ENCODE data around the gene ZNF235.
A peak's percentile ranks its signal among the peaks of the same experiment; 100 is the strongest.

Gene ZNF235

DNA sequence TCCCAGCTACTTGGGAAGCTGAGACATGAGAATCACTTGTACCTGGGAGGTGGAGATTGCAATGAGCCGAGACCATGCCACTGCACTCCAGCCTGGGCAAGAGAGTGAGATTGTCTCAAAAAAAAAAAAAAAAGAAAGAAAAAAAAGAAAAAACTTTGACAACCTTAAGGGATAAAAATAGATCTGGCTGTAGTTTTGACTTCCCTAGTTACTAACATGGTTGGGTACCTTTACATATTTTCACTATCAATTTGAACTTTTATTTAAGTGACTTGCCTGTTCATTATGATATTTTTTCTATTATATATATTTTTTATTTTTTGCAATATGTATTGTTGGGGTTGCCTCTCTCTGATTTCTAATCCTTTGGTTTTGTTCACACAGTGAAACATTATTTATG lies 8.4 kb upstream of the ZNF235 start:
- no peak for DNase-seq (ENCODE audit: low spot score)
- TF ChIP-seq, protein P1, sequence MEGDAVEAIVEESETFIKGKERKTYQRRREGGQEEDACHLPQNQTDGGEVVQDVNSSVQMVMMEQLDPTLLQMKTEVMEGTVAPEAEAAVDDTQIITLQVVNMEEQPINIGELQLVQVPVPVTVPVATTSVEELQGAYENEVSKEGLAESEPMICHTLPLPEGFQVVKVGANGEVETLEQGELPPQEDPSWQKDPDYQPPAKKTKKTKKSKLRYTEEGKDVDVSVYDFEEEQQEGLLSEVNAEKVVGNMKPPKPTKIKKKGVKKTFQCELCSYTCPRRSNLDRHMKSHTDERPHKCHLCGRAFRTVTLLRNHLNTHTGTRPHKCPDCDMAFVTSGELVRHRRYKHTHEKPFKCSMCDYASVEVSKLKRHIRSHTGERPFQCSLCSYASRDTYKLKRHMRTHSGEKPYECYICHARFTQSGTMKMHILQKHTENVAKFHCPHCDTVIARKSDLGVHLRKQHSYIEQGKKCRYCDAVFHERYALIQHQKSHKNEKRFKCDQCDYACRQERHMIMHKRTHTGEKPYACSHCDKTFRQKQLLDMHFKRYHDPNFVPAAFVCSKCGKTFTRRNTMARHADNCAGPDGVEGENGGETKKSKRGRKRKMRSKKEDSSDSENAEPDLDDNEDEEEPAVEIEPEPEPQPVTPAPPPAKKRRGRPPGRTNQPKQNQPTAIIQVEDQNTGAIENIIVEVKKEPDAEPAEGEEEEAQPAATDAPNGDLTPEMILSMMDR (IDR thresholded peaks at IDR 0.05), result no peak
- H3K4me3 ChIP-seq, result no peak overlapping the region
- H3K27ac ChIP-seq, result no peak overlapping the region

DNA sequence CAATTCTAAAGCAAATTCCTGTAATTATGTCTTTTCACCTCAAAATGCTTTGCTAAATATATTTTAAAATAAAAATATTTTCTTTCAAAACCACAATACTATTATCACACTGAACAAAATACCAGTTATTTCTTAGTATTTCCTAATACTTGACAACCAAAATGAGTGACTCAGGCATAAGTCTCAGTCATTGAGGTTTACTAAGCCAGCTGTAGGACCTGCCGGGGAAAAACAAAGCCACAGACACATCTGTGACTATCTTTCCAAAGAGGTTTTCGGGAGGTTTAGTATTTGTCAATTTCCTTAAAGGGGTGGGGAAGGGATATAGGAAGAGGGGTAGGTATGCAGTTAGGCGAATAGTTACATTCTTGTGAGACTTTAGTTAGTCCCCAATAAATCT lies 3.2 kb upstream of the ZNF235 start:
- TF ChIP-seq, protein P1 (IDR thresholded peaks at IDR 0.05), result no peak
- no peak for DNase-seq (ENCODE audit: low spot score)
- Histone ChIP-seq H3K4me3 (no peak overlapping the region), H3K27ac (no peak overlapping the region)

DNA sequence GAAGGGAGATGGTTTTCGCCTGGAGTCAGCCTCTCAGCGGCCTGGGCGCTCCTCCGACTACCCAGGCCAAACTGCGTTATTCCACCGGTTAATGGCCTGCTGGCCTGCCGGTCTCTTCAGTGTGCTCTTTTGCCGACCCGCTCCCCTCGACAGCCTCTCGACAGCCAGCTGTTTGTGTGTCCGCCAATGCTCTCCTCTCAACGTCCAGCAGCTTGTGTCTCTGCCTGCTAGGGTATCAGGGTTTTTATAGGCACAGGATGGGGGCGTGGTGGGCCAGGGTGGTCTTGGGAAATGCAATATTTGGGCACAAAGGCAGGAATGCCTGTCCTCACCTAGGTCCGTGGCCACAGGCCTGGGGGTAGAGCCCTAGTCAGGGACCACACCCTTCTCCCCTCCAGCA lies 1.5 kb upstream of the ZNF235 start:
- Histone ChIP-seq H3K4me3 (no peak overlapping the region), H3K27ac (no peak overlapping the region)
- TF ChIP-seq, protein P1 (IDR thresholded peaks at IDR 0.05), result no peak
- DNase-seq (ENCODE audit: low spot score), result no peak

DNA sequence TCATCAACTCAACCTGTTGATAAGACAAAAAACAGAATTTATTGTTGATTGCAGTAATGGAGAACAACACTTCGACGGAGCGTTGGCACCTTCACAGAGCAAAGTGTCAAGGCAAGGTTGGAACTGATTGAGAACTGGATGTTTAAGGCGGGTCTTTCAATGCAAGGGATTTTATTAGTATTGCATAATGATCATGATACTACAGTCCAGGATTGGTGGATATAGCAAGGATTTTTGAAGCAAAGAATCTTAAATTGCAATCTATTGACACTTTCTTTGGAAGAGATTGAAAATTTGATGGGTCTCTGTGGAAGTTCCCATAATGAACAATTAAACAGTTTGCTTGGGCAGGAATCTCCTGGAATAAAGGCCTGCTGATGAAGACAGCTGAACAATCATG lies 632 bp upstream of the ZNF235 start:
- no peak for DNase-seq (ENCODE audit: low spot score)
- H3K27ac ChIP-seq, result no peak overlapping the region
- H3K4me3 ChIP-seq, result peak overlapping the region; percentile 87
- TF ChIP-seq, protein P1 (IDR thresholded peaks at IDR 0.05), result no peak

DNA sequence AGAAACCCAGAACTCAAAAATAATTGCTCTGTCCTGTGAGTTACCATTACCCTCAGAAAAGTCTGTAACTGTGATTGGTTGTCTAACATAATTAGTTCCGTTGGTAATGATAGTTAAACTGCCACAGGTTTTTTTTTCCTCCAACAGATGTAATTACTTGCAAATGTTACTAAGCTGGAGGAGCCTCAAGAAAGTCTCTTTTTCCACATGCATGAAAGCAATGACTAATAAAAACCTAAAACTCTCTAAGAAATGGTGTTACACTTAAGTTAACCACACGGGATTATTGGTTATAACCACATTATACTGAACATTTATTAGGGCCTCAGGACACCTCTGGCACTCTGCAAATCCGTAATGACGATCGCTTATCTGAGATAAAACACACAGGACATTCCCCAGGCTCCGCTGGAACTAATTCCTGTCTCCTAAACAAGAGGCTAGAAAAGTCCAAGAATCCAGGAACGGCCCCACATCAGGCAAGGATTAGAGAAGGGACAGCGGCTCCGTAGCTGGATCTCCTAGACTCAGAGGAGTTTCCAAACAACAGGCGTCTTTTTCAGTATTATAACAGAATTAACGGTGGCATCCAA lies 753 bp downstream of the ZNF235 start:
- Histone ChIP-seq H3K27ac (peak overlapping the region; percentile 57 to 90), H3K4me3 (peak overlapping the region; percentile 87)
- DNase-seq (ENCODE audit: low spot score), result no peak
- TF ChIP-seq, protein P1 (IDR thresholded peaks at IDR 0.05), result no peak

DNA sequence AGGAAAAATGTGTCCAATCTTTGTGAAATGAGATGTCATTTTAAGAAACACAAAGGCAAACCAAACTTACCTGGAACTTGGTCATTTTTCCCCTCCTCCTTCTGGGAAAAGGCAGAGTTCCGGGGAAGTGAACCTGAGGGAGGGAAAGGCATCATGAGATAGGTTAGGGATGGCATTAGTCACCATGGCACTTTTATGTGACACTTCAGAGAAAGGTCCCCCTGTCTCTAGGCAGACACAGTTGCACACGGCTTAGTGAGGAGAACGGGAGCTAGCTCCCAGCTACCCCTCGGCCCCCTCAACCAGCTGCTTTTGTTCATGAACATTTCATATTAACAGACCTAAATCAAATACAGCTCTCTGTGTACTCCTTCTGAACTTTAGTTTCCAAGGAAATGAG lies 1.5 kb downstream of the ZNF235 start:
- DNase-seq (ENCODE audit: low spot score), result no peak
- TF ChIP-seq, protein P1 (IDR thresholded peaks at IDR 0.05), result no peak
- Histone ChIP-seq H3K4me3 (no peak overlapping the region), H3K27ac (no peak overlapping the region)

DNA sequence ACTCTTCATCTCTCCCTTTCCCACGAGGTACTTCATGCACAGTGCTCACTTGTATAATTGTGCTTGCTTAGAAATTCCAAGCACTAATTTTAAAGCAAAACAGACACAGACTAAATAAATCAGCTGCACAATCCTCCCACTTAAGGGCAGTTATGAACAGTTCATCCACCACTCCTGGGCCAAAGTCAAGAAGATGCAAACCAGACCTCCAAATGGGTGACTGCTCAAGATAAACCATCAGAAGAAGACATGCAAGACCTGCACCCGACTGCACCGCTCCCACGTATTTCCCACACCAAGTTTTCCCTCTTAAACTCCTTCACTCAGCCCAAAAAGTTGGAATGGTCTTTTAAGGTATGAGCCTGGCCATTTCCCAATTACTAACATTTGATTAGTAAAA lies 19.9 kb downstream of the ZNF235 start:
- TF ChIP-seq, protein P1 (IDR thresholded peaks at IDR 0.05), result no peak
- Histone ChIP-seq H3K27ac (no peak overlapping the region), H3K4me3 (no peak overlapping the region)
- no peak for DNase-seq (ENCODE audit: low spot score)

Data from coronary artery (tissue), 2 donors.